Measurements from ENCODE around the gene MCTP2.
"Not testable (repeated sequence)": the region's sequence is repeated elsewhere in the genome, so short reads cannot be mapped to it uniquely, and the experiment has no call there.

MCTP2 gene

DNA sequence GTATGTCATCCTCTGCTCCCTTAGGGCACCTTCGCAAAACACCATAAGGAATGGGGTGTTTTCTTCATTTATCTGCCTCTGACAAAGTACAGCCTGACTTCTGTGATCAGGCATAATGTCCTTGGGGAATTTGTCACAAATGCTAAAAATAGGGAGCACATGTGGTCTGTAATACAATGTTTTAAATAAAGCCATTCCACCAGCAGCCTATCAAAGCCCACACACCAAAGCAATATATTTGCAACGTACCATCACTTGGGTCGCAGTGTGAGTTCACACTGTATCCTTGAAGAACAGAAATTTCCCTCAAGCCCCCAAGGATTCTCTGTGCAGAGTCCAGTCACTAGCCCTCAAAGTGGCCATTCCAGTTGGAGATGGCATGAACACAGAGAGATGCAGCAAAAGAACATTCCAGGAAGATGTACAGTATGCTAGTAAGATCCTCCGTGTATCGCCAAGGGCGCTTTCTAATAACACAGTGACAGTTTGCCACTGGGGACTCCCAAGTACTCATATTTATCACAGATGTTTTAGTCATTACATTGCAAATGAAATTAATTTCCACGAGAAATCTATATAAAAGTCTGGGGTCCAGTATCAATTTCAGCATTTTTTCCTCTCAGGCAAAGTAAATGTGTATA, 246.7 kb downstream of the MCTP2 start:
- no peak for DNase-seq

DNA sequence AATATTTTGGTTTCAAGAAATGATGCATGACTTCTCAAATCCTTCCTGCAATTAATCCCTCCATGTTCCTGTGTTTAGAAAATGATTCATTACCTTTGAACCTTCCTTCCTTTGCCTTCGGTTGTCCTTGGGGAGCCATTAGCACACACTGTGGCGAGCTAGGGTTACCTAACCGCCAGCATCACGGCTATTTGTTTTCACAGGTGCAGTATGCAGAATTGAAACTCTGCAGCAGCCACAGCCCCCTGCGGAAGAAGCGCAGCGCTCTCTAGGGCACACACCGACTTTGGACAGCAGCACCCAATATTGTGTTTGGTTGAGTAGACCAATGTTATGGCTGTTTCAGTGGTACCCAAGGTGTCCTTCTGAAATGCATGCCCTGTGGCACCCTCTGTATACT, 247.4 kb downstream of the MCTP2 start:
- no peak for DNase-seq

DNA sequence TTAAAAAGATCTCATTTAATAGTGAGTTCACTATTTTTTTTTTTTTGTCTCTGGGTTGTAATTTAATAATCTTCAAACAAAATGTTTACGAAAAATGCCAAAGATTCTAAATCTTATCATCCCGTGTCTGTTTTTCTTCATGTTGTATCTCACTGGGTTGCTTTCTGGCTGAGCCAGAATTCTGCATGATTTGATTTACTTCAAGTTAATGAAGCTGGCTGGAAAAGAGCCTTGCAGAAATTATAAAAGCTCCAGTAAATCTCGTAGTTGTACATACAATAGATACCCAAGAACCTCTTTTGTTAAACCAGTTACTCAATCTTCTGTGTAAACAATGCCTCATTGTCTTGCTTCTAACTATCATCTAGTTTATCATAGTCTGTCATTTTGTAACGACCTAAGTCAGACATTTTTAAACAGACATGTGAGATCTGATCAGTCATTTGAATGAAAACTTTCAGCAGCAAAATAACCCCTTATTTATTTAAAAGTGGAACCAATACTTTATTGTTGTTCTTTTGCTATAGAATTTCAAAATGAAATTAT, 249.0 kb downstream of the MCTP2 start:
- no peak for DNase-seq

DNA sequence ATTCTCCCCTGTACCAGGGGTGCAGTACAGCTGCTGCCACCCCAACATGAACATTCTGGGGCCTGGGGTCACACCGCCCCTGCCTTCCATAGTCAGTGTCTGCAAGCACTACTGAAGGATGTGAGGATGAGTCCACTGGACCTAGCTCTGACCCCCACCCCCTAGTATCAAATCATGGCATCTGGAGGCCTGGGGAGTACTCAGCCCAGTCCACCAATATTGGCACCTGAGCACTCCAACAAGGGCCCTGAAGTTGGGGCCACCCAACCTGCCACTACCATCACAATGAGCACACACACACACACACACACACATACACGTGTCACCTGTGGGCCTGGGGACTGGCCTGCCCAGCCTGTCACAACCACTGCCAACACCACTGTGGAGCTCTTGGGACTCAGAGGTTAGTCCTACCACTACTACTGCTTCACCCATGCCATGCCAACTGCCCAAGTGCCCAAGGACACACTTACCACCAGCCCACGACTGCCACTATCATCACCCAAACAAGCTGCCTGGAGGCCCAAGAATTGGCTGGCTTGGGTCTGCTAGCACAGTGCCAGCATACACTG, 253.9 kb downstream of the MCTP2 start:
- no peak for DNase-seq

DNA sequence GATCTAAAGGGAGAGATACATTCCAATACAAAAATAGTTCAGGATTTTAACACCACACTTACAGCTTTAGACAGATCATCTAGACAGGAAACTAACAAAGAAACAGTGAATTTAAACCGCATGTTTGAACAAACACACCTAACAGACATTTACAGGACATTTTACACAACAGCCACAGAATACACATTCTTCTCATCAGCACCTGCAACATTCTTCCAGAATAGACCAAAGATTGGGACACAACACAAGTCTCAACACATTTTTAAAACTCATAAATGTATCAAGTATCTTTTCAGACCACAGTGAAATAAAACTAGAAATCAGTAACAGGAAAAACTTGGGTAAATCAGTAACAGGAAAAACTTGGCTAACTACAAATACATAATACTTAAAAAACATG, 256.3 kb downstream of the MCTP2 start:
- DNase-seq: no peak

DNA sequence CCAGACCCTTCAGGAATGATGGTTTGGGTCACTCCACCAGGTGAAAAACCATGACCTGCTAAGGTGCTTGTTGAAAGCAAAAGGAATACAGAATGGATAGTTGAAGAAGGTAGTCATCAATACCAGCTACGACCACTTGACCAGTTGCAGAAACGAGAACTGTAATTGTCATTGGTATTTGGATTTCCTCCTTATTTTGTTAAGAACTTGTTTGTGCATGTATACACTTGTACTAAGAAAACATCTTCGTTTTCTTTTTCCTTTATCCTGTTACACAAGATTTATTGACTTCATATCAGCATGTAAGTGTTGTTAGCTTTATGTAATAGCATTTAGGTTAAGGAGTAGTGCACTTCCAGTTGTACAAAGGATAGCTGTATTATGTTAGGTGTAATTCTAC, 261.8 kb downstream of the MCTP2 start:
- DNase-seq: no peak

DNA sequence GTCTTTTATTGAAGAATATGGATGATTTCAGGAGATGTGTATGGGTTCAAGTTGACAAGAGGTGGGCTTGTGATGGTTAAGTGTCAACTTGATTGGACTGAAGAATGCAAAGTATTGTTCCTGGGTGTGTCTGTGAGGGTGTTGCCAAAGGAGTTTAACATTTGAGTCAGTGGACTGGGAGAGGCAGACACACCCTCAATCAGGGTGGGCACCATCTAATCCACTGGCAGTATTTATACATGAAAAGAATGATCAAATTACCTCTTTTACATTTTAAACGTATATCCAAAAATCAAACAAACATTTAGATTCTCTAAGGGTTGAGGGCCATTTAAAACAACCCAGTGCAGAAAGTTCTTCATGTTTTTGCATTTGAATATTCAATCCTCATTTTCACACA, 262.2 kb downstream of the MCTP2 start:
- DNase-seq: not testable (repeated sequence)

DNA sequence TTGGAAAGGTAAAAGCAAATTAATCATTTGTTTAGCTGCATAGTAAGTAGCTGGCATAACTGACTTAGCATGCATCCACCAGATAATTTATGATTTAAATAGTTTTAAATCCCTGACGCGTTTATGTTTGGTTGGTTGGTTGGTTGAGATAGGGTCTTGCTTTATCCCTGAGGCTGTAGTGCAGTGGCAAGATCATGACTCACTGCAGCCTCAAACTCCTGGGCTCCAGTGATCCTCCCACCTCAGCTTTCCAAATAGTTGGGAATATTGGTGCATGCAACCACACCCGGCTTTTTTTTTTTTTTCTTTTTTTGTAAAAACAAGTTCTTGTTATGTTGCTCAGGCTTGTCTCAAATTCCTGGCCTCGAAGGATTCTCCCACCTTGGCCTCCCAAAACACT, 263.4 kb downstream of the MCTP2 start:
- no peak for DNase-seq

DNA sequence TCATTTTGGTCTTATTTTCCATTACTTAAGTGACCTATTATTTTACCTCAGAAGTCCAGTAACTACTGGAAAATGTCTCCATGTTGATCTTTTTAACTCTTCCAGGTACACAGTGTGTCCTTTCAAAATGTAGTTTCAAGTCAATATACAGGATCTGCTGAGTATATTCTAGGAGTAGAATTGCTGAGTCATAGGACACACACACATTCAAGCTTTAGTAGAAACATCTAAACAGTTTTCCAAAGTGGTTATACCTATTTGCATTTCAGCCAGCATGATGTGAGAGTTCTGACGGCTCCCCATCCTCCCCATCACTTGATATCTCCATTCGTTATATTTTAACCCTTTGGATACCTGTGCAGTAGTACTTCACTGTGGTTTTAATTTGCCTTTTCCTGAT, 271.9 kb downstream of the MCTP2 start:
- DNase-seq: no peak

DNA sequence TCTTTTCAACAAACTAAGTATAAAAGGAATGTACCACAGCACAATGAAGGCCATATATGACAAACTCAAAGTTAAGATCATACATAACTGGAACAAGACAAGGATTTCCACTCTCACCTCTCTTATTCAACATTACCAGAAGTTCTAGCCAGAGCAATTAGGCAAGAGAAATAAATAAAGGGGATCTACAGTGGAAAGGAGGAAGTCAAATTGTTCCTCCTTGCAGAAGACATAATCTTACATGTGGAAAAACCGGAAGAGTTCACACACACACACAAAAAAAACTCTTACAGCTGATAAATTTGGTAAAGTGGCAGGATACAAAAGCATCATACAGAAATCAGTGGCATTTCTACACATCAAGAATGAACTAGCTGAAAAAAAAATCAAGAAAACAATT, 277.9 kb downstream of the MCTP2 start:
- DNase-seq: no peak

DNA sequence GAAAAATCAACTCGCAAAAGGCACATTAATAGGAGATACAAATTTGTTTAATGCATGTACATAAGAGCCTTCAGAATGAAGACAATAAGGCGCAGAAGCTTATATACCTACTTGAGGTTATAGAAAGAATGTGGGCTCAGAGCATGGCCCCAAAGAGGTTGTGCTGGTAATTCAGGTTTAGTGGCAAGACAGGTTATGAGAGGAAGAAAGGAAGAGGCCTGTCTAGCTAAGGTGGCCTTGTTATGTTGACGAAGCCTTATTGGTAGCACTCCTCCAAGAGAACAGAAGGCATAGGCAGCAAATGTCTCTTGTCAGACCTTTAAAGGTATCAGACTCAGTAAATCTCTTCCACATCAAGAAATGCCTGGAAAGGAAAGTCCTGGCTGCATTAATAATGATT, 290.8 kb downstream of the MCTP2 start:
- no peak for DNase-seq

DNA sequence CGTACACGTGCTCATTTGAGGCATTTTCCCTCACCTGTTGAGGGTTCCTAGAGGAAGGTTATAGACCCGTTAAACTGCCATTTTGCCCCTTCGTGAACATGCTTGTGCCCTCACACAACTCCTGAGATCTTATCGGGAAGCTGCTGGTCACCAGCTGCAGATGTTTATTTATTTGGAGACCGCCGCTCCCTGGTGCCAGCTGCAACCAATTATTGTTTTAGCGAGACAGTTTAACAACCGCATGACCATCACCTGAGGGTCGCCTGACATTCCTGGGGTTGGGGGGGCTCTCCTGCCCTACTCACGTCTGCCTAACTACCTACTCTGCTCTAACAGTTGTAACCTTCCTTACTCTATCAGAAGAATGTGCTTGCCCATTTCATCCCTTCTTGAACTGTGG, 292.5 kb downstream of the MCTP2 start:
- DNase-seq: no peak

DNA sequence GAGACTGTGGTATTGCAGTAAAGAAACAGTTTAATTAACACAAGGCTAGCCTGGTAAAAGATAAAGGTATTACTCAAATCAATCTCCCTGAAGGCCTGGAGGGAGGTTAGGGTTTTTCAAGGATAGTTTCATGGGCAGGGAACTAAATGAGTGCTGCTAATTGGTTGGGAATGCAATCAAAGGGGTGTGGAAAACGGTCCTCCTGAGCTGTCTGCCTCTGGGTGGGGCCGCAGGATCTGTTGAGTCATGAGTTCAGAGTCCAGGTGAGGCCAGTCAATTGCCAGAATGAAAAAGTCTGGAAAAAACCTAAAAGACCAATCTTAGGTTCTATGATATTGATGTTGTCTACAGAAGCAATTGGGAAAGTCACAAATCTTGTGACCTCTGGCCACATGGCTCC, 293.2 kb downstream of the MCTP2 start:
- no peak for DNase-seq

DNA sequence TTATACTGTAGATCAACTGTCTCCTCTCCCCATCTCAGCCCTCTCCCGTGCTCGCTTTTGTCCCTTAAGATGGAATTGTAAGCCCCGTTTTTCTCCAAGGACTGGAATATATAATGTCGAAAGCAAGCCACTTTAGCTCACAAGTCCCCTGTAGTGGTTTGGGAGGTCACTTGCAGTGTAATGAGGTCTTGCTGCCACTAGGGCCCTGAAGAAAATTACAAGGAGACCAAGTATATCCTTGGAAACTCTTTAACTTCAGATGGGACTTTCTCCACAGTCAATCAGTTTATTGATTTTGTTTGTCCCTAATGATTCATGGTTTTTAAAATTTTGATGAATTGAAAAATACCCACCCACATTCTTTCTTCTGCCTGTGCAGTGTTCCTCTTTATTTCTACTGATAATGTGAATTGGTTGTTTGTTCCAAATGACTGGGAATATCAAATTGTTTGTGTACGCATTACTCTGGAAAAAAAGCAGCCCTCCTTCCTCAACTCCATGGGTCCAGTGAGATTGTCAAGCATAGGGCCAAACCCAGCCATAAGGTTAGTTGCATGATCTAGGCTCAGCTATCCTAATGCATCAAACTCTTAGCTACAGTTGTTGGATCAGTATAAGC, 294.8 kb downstream of the MCTP2 start:
- no peak for DNase-seq

DNA sequence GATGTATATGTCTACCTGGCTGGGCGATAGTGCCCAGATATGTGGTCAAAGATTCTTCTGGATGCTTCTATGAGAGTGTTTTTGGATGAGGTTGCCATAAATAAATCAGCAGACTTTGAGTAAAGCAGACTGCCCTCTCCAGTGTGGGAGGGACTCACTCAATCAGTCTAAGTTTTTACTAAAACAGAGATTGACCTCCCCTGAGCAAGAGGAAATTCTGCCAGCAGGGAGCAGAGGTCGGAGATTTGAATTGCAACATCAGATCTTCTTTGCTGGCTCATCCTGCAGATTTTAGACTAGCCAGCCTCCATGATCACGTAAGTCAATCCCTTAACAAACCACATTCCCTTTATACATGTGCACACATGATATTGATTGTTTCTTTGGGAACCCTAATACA, 300.9 kb downstream of the MCTP2 start:
- no peak for DNase-seq

Measured in midbrain (tissue), 1 donor.